ENCODE results near the gene NTF4. TPM values are rescaled to one million over a fixed set of nuclear protein-coding genes. Genes with fewer than 3 reads are reported as not detected.
"Not testable (repeated sequence)": the region's sequence is repeated elsewhere in the genome, so short reads cannot be mapped to it uniquely, and the experiment has no call there.

NTF4 gene
- total and polyA plus RNA-seq, 2 of the 13 experiments (the other 11 are each of a cell fraction or from before 2014, with no cell fraction given) = not detected

DNA sequence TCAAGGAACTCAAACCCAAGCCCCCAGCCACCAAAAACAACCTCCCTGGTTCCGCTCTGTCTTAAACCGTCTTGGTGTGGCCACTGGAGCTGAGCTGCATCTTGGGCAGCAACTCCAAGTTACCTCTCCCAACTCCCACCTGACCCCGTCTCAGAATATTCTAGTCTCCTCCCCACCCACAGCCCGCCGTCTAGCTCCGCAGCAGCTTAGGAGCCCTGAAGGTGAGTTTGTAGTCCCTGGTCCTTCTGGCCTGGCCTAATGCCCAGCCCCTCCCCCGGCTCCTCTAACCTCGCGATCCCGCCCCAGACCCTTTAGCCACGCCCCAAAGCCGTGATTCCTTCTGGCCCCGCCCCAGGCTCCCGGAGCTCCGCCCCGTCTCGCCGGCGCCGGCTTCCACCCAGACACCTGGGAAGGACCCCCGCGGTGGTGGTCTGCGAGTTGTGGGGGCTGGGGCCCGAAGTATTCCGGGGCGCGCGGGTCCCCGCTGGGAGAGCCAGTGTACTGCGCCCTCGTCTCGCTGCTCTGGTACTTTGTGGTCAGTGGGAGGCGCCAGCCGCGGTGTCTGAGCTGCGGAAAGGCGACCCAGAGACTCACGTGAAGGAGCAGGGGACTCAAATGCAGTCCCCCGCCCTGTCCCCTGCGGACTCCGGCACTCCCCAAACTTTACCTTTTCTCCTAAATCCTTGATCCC is 45.2 kb downstream of the NTF4 start (continued):
- TF ChIP-seq, protein P1, sequence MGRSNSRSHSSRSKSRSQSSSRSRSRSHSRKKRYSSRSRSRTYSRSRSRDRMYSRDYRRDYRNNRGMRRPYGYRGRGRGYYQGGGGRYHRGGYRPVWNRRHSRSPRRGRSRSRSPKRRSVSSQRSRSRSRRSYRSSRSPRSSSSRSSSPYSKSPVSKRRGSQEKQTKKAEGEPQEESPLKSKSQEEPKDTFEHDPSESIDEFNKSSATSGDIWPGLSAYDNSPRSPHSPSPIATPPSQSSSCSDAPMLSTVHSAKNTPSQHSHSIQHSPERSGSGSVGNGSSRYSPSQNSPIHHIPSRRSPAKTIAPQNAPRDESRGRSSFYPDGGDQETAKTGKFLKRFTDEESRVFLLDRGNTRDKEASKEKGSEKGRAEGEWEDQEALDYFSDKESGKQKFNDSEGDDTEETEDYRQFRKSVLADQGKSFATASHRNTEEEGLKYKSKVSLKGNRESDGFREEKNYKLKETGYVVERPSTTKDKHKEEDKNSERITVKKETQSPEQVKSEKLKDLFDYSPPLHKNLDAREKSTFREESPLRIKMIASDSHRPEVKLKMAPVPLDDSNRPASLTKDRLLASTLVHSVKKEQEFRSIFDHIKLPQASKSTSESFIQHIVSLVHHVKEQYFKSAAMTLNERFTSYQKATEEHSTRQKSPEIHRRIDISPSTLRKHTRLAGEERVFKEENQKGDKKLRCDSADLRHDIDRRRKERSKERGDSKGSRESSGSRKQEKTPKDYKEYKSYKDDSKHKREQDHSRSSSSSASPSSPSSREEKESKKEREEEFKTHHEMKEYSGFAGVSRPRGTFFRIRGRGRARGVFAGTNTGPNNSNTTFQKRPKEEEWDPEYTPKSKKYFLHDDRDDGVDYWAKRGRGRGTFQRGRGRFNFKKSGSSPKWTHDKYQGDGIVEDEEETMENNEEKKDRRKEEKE (IDR thresholded peaks at IDR 0.05) = no peak
- TF ChIP-seq, protein P2, sequence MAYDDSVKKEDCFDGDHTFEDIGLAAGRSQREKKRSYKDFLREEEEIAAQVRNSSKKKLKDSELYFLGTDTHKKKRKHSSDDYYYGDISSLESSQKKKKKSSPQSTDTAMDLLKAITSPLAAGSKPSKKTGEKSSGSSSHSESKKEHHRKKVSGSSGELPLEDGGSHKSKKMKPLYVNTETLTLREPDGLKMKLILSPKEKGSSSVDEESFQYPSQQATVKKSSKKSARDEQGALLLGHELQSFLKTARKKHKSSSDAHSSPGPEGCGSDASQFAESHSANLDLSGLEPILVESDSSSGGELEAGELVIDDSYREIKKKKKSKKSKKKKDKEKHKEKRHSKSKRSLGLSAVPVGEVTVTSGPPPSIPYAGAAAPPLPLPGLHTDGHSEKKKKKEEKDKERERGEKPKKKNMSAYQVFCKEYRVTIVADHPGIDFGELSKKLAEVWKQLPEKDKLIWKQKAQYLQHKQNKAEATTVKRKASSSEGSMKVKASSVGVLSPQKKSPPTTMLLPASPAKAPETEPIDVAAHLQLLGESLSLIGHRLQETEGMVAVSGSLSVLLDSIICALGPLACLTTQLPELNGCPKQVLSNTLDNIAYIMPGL (CRISPR knock-in tag; IDR thresholded peaks at IDR 0.05; ENCODE audit: borderline replicate concordance in 1 of 2, low read depth in 1 of 2) = peak in 1 of 2 experiments; percentile 6; a peak in 1 of 4 replicates
- TF ChIP-seq DPF2 (CRISPR knock-in tag; IDR thresholded peaks at IDR 0.05; ENCODE audit: borderline replicate concordance, low read depth) = no peak

DNA sequence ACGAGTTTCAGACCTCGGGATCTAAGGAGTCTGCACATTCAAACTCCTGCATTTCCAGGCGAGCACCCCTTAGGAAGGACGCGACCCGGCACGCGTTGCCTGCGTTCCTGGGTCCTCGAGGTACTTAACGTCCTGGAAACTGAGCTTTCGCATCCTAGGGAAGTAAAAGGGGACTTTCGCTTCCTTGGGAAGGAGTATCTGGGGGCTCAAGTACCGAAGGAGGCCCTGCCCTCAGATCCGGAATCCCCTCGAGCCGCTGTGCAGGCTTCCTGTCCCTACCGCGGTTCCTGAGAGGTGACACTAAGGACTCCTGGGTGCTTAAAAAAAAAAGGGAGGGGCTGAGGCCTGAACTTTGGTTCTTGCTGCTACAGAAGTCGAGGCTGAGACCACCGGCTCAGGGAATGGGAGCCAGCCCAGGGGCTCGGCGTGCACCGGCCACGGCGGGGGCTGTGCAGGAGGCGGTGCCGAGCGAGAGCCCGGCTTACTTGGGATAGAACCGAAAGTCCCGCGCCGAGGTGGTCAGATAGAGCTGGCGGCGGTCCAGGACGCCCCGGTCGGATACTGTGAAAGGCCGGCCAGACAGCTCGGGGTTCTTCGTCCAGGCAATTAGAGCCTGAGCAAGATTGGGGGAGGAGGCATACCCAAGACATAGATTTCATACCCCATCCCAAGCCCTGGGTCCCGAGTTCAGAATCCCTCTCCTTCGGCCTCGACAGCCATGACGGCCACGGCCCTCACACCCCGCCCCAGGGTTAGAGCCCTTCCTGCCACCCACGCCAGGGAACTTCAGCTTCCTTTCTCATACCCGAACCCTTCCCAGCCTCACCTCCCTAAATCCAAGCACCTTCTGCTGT is 46.0 kb downstream of the NTF4 start:
- intact Hi-C loops (cut with micrococcal nuclease; ENCODE audit: unreplicated experiment); CTCF ChIA-PET (ENCODE audit: low intra/inter-chr PET ratio, low total read pairs): not testable (repeated sequence)
- peaks cover 0 to 25% of the 10 kb centered on the region in 2 experiments; a peak in 3 of 5 replicates for H3K27me3 ChIP-seq (ENCODE audit: control insufficient read depth in 1 of 2, insufficient read depth in 2 of 2, low read length in 2 of 2)

More for the DNA sequence above, 46.0 kb downstream of the NTF4 start:
- ATAC-seq = peak; percentile 45
- WGBS (ENCODE audit: low lambda C conversion rate) = 4% methylated on average over 16 of the region's 50 CpGs
- H2AFZ ChIP-seq (ENCODE audit: low read length); H3K9me3 ChIP-seq (ENCODE audit: low read length); H3K79me2 ChIP-seq (ENCODE audit: insufficient read depth, low read length); BruUV-seq (replicated peaks); H4K20me1 ChIP-seq (ENCODE audit: insufficient read depth, low read length); FAIRE-seq; H3K27ac ChIP-seq (ENCODE audit: extremely low read length, insufficient read depth, low read length); DNase-seq (ENCODE audit: low spot score); in situ Hi-C loops (cut with HindIII; ENCODE audit: extremely low pct_ligation_motif_present, low pct_unique_long_range_greater_than_20kb): not testable (repeated sequence)
- peak; percentile 72 for TF ChIP-seq AGO1 (IDR thresholded peaks at IDR 0.05; ENCODE audit: low read depth, low read length, poor library complexity, severe bottlenecking)
- TF ChIP-seq, protein P3, sequence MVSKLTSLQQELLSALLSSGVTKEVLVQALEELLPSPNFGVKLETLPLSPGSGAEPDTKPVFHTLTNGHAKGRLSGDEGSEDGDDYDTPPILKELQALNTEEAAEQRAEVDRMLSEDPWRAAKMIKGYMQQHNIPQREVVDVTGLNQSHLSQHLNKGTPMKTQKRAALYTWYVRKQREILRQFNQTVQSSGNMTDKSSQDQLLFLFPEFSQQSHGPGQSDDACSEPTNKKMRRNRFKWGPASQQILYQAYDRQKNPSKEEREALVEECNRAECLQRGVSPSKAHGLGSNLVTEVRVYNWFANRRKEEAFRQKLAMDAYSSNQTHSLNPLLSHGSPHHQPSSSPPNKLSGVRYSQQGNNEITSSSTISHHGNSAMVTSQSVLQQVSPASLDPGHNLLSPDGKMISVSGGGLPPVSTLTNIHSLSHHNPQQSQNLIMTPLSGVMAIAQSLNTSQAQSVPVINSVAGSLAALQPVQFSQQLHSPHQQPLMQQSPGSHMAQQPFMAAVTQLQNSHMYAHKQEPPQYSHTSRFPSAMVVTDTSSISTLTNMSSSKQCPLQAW (CRISPR knock-in tag; IDR thresholded peaks at IDR 0.05) = 0 out of 2 replicates have a peak, but pooled peaks have one; percentile 43
- TF ChIP-seq ZFY (CRISPR knock-in tag; IDR thresholded peaks at IDR 0.05) = 0 out of 2 replicates have a peak, but pooled peaks have one; percentile 6
- peak; percentile 11; the same call in 1 of the 2 replicates for TF ChIP-seq KDM2A (CRISPR knock-in tag; IDR thresholded peaks at IDR 0.05; ENCODE audit: borderline replicate concordance, low read depth)
- 0 out of 2 replicates have a peak, but pooled peaks have one; percentile 37 for TF ChIP-seq ZNF776 (CRISPR knock-in tag; IDR thresholded peaks at IDR 0.05)
- TF ChIP-seq AKAP8 (CRISPR knock-in tag; IDR thresholded peaks at IDR 0.05) = 0 out of 2 replicates have a peak, but pooled peaks have one; percentile 32
- 0 out of 2 replicates have a peak, but pooled peaks have one; percentile 0 for TF ChIP-seq DMAP1 (CRISPR knock-in tag; IDR thresholded peaks at IDR 0.05)
- 0 out of 2 replicates have a peak, but pooled peaks have one; percentile 17 for TF ChIP-seq GABPB1 (CRISPR knock-in tag; IDR thresholded peaks at IDR 0.05)
- Histone ChIP-seq H3K36me3 (replicated peaks in 1 of 2; ENCODE audit: control insufficient read depth in 1 of 2, insufficient read depth in 2 of 2, low read length in 2 of 2) (peaks cover 4 to 19% of the 10 kb centered on the region in 2 experiments; a peak in 4 of 5 replicates), H3K4me1 (ENCODE audit: insufficient read depth, low read length) (peaks cover 27% of the 10 kb centered on the region), H3K9ac (ENCODE audit: insufficient read depth, low read depth, low read length) (peak overlapping the region; percentile 54; the same call in 1 of the 2 replicates), H3K4me3 (replicated peaks in 1 of 3; ENCODE audit: insufficient read depth in 1 of 3, low read depth in 2 of 3, low read length in 3 of 3) (peak overlapping the region; percentile 37 to 63 (median 53)), H3K4me2 (ENCODE audit: low read depth, low read length) (peak overlapping the region; percentile 98)
- POLR2A ChIA-PET = interaction anchor here (0.8 to 2.9 kb wide), 4 partner anchors 13 to 107 kb away, joined by 3 to 21 read pairs (median 4); partner anchors contain the start of genes GYS1 and RUVBL2

All from HepG2 (cell line).